Measurements from ENCODE around the gene ATP5ME.

Gene ATP5ME

GRCh38 chr4:692771-693554 lies 18.9 kb upstream of the ATP5ME start:
- peaks cover 8% of the 10 kb centered on the region for H3K9me3 Mint-ChIP-seq
- no peak overlapping the region for H3K4me3 Mint-ChIP-seq
- peak overlapping the region; percentile 75 for H3K27ac Mint-ChIP-seq
- peaks cover 16% of the 10 kb centered on the region for H3K27me3 Mint-ChIP-seq (ENCODE audit: low read depth, poor library complexity)
- no peaks in the 10 kb centered on the region for H3K36me3 Mint-ChIP-seq (ENCODE audit: low read depth)
- TF ChIP-seq CTCF (IDR thresholded peaks at IDR 0.05), result no peak
- no peak for DNase-seq
- peaks cover 35% of the 10 kb centered on the region for H3K4me1 Mint-ChIP-seq

GRCh38 chr4:689723-690122 lies 15.6 kb upstream of the ATP5ME start:
- Mint-ChIP-seq H3K27ac (no peak overlapping the region), H3K4me1 (peaks cover 46% of the 10 kb centered on the region), H3K27me3 (ENCODE audit: low read depth, poor library complexity) (peaks cover 6% of the 10 kb centered on the region), H3K9me3 (peaks cover 4% of the 10 kb centered on the region), H3K4me3 (no peak overlapping the region), H3K36me3 (ENCODE audit: low read depth) (no peaks in the 10 kb centered on the region)
- no peak for TF ChIP-seq CTCF (IDR thresholded peaks at IDR 0.05)
- no peak for DNase-seq

- no peak for DNase-seq
- Mint-ChIP-seq H3K36me3 (ENCODE audit: low read depth) (no peaks in the 10 kb centered on the region), H3K4me1 (peaks cover 44% of the 10 kb centered on the region), H3K27me3 (ENCODE audit: low read depth, poor library complexity) (peaks cover 6% of the 10 kb centered on the region), H3K4me3 (no peak within 1 kb of the TSS), H3K27ac (no peak within 1 kb of the TSS), H3K9me3 (no peaks in the 10 kb centered on the region)
- no peak for TF ChIP-seq CTCF (IDR thresholded peaks at IDR 0.05)
Observed at GRCh38 chr4:688854-689681, 15.0 kb upstream of the ATP5ME start, which contains the start of gene SLC49A3. Gene SLC49A3 (minus strand): TSS chr4:689151. CDS start chr4:689127, 24 bp downstream.

GRCh38 chr4:687971-688853 lies 14.1 kb upstream of the ATP5ME start:
- H3K4me1 Mint-ChIP-seq, result peaks cover 43% of the 10 kb centered on the region
- H3K27ac Mint-ChIP-seq, result no peak overlapping the region
- no peaks in the 10 kb centered on the region for H3K36me3 Mint-ChIP-seq (ENCODE audit: low read depth)
- no peaks in the 10 kb centered on the region for H3K9me3 Mint-ChIP-seq
- no peak for DNase-seq
- TF ChIP-seq CTCF (IDR thresholded peaks at IDR 0.05), result no peak
- H3K4me3 Mint-ChIP-seq, result no peak overlapping the region
- peaks cover 2% of the 10 kb centered on the region for H3K27me3 Mint-ChIP-seq (ENCODE audit: low read depth, poor library complexity)

GRCh38 chr4:687048-687970 lies 13.2 kb upstream of the ATP5ME start:
- no peak for DNase-seq
- Mint-ChIP-seq H3K27ac (no peak overlapping the region), H3K4me3 (no peak overlapping the region), H3K9me3 (no peaks in the 10 kb centered on the region), H3K36me3 (ENCODE audit: low read depth) (no peaks in the 10 kb centered on the region), H3K27me3 (ENCODE audit: low read depth, poor library complexity) (peaks cover 2% of the 10 kb centered on the region), H3K4me1 (peaks cover 34% of the 10 kb centered on the region)
- no peak for TF ChIP-seq CTCF (IDR thresholded peaks at IDR 0.05)

Measured in nephron progenitor cell (in vitro differentiated cells).